OCI-LY3 (cell line): ENCODE results near the gene DSTN.

Experiments used
- CTCF ChIP-seq: fragments of 200-600, 300-600 bp; sonication (generic); IDR thresholded peaks from 2 replicates; pipeline ENCODE4 v1.5.1; 2014; ENCODE audit warnings: antibody characterized with exemption, low read length, low read depth
- EZH2phosphoT487 ChIP-seq: fragments of 200-600 bp; shearing (Covaris generic); IDR thresholded peaks from 2 replicates; pipeline ENCODE4 v1.6.1; 2018; ENCODE audit warnings: antibody characterized with exemption, mixed run types, low read depth

DNA sequence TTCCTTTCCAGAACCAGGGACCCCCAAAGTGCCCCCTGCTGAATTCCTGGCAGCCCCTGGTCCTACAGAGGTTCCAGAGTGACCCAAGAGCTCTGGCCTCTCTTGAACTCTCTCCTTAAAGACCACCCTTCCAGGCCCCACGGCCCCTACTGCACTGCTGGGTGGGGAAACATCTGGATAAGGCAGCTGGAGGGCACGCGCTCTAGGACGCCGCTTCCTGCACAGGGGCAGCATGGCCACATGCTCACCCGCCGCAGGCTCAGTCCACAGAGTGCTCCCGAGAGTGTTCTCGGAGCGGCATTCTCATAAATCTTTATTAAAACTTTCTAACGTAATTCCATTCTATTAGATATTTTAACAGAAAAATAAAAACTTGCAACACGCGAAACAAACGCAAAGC lies 75.1 kb downstream of the DSTN start:
- TF ChIP-seq CTCF (no peak), EZH2phosphoT487 (no peak)
